Tibial nerve (tissue), 3 donors: ENCODE data around the gene OR51D1.

Experiments
- POLR2A ChIP-seq, 2 donors: fragments of 450-650 bp; IDR thresholded peaks; one replicate each; pipeline ENCODE4 v1.6.1; 2017; ENCODE audit warnings: antibody characterized with exemption in 2 of 2, mild to moderate bottlenecking in 2 of 2, moderate library complexity in 2 of 2
- TF ChIP-seq, protein P1 (sequence below), 5 experiments: fragments of 200-600 bp in 3 of 5; fragments of 450-650 bp in 2 of 5; sonication (generic) in 3 of 5; IDR thresholded peaks; one replicate each; pipeline ENCODE4 v1.5.1; 2016 to 2019; ENCODE audit warnings: antibody characterized with exemption in 5 of 5, mild to moderate bottlenecking in 3 of 5, moderate library complexity in 2 of 5

DNA sequence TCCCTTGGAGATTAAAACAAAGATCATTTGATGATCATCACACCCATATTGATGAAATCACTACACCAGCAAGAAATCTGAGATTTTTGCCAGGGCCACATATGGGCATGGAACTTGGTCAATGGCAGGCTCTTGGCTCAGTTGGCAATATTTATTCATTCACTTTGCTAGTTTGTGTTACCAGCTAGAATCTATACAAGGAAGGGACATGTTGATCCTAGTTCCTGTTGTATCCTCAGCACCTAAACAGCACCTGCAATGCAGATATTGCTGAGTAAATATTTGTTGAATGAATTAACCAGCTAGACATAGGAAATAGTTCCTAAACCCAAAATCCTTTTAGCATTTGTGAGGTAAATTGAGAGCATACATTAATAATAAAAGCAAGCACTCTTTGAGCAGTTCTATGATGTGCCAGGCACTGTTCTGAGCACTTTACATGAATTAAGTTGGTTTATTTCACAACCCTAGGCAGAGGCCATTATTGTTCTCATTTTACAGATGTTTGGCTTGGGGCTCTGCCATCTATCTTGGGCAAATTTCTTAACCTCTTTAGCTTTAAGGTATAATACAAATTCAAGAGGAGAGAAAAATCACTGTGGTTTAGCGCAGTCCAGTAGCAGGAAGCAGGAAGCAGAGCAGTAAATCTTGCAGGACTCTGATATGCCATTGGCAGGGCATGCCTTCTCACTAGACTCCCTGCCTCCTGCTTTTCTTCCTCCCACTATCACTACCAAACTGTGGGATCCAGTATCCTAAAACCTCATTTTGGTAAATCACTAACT lies 30.9 kb upstream of the OR51D1 start:
- TF ChIP-seq, protein P1, sequence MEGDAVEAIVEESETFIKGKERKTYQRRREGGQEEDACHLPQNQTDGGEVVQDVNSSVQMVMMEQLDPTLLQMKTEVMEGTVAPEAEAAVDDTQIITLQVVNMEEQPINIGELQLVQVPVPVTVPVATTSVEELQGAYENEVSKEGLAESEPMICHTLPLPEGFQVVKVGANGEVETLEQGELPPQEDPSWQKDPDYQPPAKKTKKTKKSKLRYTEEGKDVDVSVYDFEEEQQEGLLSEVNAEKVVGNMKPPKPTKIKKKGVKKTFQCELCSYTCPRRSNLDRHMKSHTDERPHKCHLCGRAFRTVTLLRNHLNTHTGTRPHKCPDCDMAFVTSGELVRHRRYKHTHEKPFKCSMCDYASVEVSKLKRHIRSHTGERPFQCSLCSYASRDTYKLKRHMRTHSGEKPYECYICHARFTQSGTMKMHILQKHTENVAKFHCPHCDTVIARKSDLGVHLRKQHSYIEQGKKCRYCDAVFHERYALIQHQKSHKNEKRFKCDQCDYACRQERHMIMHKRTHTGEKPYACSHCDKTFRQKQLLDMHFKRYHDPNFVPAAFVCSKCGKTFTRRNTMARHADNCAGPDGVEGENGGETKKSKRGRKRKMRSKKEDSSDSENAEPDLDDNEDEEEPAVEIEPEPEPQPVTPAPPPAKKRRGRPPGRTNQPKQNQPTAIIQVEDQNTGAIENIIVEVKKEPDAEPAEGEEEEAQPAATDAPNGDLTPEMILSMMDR (IDR thresholded peaks at IDR 0.05), result no peak
- no peak for TF ChIP-seq POLR2A (IDR thresholded peaks at IDR 0.05)
